Measurements from ENCODE around the gene MYO5A. TPM values are rescaled to one million over a fixed set of nuclear protein-coding genes. Genes with fewer than 3 reads are reported as not detected.

MYO5A gene
- total RNA-seq, 1 experiment from 2014 or later = 61.1 TPM

GRCh38 chr15:52557274-52557641 is 28.6 kb upstream of the MYO5A start:
- Histone ChIP-seq H3K4me3 (ENCODE audit: low read depth in 2 of 2, low read length in 2 of 2) (no peak overlapping the region), H3K4me1 (ENCODE audit: control insufficient read depth, insufficient read depth, low read length) (peaks cover 10% of the 10 kb centered on the region; the same call in 1 of the 2 replicates), H3K36me3 (ENCODE audit: control insufficient read depth, insufficient read depth, low read length) (peaks cover 24% of the 10 kb centered on the region; the same call in 1 of the 2 replicates), H3K9me3 (ENCODE audit: control insufficient read depth, insufficient read depth, low read depth, low read length) (no peaks in the 10 kb centered on the region), H3K27me3 (ENCODE audit: control insufficient read depth, insufficient read depth, low read length) (no peaks in the 10 kb centered on the region), H3K27ac (ENCODE audit: low read length) (no peak overlapping the region)
- intact Hi-C loops (cut with micrococcal nuclease; ENCODE audit: unreplicated experiment) = loop anchor here (5.0 to 10.0 kb wide), 2 partner anchors 58 to 175 kb away; no protein-coding TSS in a partner anchor
- no TSS peak for BruUV-seq (replicated peaks)
- ChIA-PET CTCF (no interaction called here), POLR2A (no interaction called here)
- in situ Hi-C loops (cut with HindIII; ENCODE audit: low pct_unique_long_range_greater_than_20kb, low sequenced_read_pairs) = no loop called here
- ATAC-seq = no peak
- no peak for TF ChIP-seq REST (IDR thresholded peaks at IDR 0.05; ENCODE audit: insufficient read depth in 1 of 2, low read depth in 2 of 2, low read length in 1 of 2)
- TF ChIP-seq CTCF (IDR thresholded peaks at IDR 0.05) = no peak
- no peak for TF ChIP-seq POLR2AphosphoS5 (IDR thresholded peaks at IDR 0.05; ENCODE audit: low read depth, low read length)
- no peak for TF ChIP-seq TCF7L2 (IDR thresholded peaks at IDR 0.05; ENCODE audit: low read depth, low read length)
- TF ChIP-seq SIN3A (IDR thresholded peaks at IDR 0.05; ENCODE audit: borderline replicate concordance, insufficient read depth, low read depth, low read length) = no peak
- no peak for DNase-seq (ENCODE audit: low read depth, low spot score)

GRCh38 chr15:52556524-52557273 is 28.0 kb upstream of the MYO5A start:
- Histone ChIP-seq H3K4me1 (ENCODE audit: control insufficient read depth, insufficient read depth, low read length) (peaks cover 10% of the 10 kb centered on the region; the same call in 1 of the 2 replicates), H3K27ac (ENCODE audit: low read length) (no peak overlapping the region), H3K9me3 (ENCODE audit: control insufficient read depth, insufficient read depth, low read depth, low read length) (no peaks in the 10 kb centered on the region), H3K27me3 (ENCODE audit: control insufficient read depth, insufficient read depth, low read length) (no peaks in the 10 kb centered on the region), H3K4me3 (ENCODE audit: low read depth in 2 of 2, low read length in 2 of 2) (no peak overlapping the region), H3K36me3 (ENCODE audit: control insufficient read depth, insufficient read depth, low read length) (peaks cover 28% of the 10 kb centered on the region)
- in situ Hi-C loops (cut with HindIII; ENCODE audit: low pct_unique_long_range_greater_than_20kb, low sequenced_read_pairs) (no loop called here), intact Hi-C loops (cut with micrococcal nuclease; ENCODE audit: unreplicated experiment) (loop anchor here (5.0 to 10.0 kb wide), 2 partner anchors 58 to 176 kb away; no protein-coding TSS in a partner anchor)
- ATAC-seq = no peak
- POLR2A ChIA-PET = no interaction called here
- TF ChIP-seq TCF7L2 (IDR thresholded peaks at IDR 0.05; ENCODE audit: low read depth, low read length) (no peak), CTCF (IDR thresholded peaks at IDR 0.05) (no peak), SIN3A (IDR thresholded peaks at IDR 0.05; ENCODE audit: borderline replicate concordance, insufficient read depth, low read depth, low read length) (no peak), POLR2AphosphoS5 (IDR thresholded peaks at IDR 0.05; ENCODE audit: low read depth, low read length) (no peak), REST (IDR thresholded peaks at IDR 0.05; ENCODE audit: insufficient read depth in 1 of 2, low read depth in 2 of 2, low read length in 1 of 2) (no peak)
- CTCF ChIA-PET = no interaction called here
- DNase-seq (ENCODE audit: low read depth, low spot score) = no peak
- BruUV-seq (replicated peaks) = no TSS peak
